ENCODE measurements around the gene THAP5. TPM values are rescaled to one million over a fixed set of nuclear protein-coding genes. Genes with fewer than 3 reads are reported as not detected.

The THAP5 gene
- total and polyA plus RNA-seq, 2 donors (not counting 3 experiments of a cell fraction or from before 2014, with no cell fraction given) = 2.5 to 14.1 TPM

DNA sequence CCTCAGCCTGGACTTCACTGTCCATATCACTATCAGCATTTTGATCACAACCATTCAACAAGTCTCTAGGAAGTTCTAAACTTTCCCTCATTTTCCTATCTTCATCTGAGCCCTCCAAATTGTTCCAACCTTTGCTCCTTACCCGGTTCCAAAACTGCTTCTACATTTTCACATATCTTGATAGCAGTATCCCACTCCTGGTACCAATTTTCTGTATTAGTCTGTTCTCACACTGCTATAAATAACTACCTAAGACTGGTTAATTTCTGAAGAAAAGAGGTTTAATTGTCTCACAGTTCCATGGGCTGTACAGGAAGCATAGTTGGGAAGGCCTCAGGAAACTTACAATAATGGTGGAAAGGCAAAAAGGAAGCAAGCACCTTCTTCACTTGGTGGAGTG is 11.9 kb downstream of the THAP5 start:
- H3K4me3 ChIP-seq (replicated peaks in 1 of 3; ENCODE audit: insufficient read depth in 1 of 3, low read depth in 1 of 3, low read length in 3 of 3) = no peak overlapping the region
- no peak overlapping the region for H2AFZ ChIP-seq (ENCODE audit: low read depth, low read length)
- dilution Hi-C loops (cut with MboI; ENCODE audit: extremely low pct_ligation_motif_present, low sequenced_read_pairs) (no loop called here), intact Hi-C loops (cut with micrococcal nuclease) (no loop called here)
- POLR2A ChIA-PET = no interaction called here
- CTCF ChIA-PET = no interaction called here
- H3K79me2 ChIP-seq (ENCODE audit: control insufficient read depth, insufficient read depth, low read length) = no peaks in the 10 kb centered on the region
- peaks cover 2% of the 10 kb centered on the region for H3K9me3 ChIP-seq (replicated peaks; ENCODE audit: control insufficient read depth, insufficient read depth, low read length)
- no peaks in the 10 kb centered on the region for H3K36me3 ChIP-seq (ENCODE audit: control insufficient read depth in 2 of 2, extremely low read depth in 1 of 2, insufficient read depth in 2 of 2, low read length in 2 of 2)
- no peaks in the 10 kb centered on the region for H3K4me1 ChIP-seq (ENCODE audit: control insufficient read depth, extremely low read depth, insufficient read depth, low read length)
- no peaks in the 10 kb centered on the region for H4K20me1 ChIP-seq (replicated peaks; ENCODE audit: control insufficient read depth, extremely low read depth, insufficient read depth, low read length)
- no peak overlapping the region for H3K9ac ChIP-seq (replicated peaks; ENCODE audit: extremely low read depth, insufficient read depth, low read length)
- no peak overlapping the region for H3K27ac ChIP-seq (ENCODE audit: insufficient read depth, low read depth, low read length)
- TF ChIP-seq FOS (IDR thresholded peaks at IDR 0.05; ENCODE audit: borderline replicate concordance, insufficient read depth, low read length) (no peak), GATA2 (IDR thresholded peaks at IDR 0.05; ENCODE audit: insufficient read depth, insufficient read length, low read depth, low read length) (no peak), EZH2 (IDR thresholded peaks at IDR 0.05; ENCODE audit: borderline replicate concordance, low read depth, low read length, severe bottlenecking) (no peak), POLR2A (IDR thresholded peaks at IDR 0.05; ENCODE audit: low read depth, low read length) (no peak), MYC (IDR thresholded peaks at IDR 0.05; ENCODE audit: low read depth, low read length) (no peak), POLR2AphosphoS5 (IDR thresholded peaks at IDR 0.05; ENCODE audit: insufficient read depth, low read depth, low read length) (no peak)
- TF ChIP-seq, protein P1, sequence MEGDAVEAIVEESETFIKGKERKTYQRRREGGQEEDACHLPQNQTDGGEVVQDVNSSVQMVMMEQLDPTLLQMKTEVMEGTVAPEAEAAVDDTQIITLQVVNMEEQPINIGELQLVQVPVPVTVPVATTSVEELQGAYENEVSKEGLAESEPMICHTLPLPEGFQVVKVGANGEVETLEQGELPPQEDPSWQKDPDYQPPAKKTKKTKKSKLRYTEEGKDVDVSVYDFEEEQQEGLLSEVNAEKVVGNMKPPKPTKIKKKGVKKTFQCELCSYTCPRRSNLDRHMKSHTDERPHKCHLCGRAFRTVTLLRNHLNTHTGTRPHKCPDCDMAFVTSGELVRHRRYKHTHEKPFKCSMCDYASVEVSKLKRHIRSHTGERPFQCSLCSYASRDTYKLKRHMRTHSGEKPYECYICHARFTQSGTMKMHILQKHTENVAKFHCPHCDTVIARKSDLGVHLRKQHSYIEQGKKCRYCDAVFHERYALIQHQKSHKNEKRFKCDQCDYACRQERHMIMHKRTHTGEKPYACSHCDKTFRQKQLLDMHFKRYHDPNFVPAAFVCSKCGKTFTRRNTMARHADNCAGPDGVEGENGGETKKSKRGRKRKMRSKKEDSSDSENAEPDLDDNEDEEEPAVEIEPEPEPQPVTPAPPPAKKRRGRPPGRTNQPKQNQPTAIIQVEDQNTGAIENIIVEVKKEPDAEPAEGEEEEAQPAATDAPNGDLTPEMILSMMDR (IDR thresholded peaks at IDR 0.05; ENCODE audit: extremely low read depth in 1 of 2, insufficient read depth in 1 of 2, low read depth in 1 of 2, low read length in 2 of 2) = no peak
- TF ChIP-seq, protein P2, sequence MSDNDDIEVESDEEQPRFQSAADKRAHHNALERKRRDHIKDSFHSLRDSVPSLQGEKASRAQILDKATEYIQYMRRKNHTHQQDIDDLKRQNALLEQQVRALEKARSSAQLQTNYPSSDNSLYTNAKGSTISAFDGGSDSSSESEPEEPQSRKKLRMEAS (IDR thresholded peaks at IDR 0.05; ENCODE audit: insufficient read depth, insufficient read length) = no peak
- DNase-seq (ENCODE audit: low read depth, low spot score) = no peak
- no peak for FAIRE-seq
- no TSS peak for BruUV-seq (replicated peaks)
- H3K4me2 ChIP-seq (ENCODE audit: insufficient read depth, low read length) = no peak overlapping the region
- no peaks in the 10 kb centered on the region for H3K9me1 ChIP-seq (replicated peaks; ENCODE audit: control insufficient read depth, extremely low read depth, insufficient read depth, low read length)
- no peaks in the 10 kb centered on the region for H3K27me3 ChIP-seq (ENCODE audit: control insufficient read depth in 2 of 2, insufficient read depth in 2 of 2, low read length in 2 of 2)

Data from endothelial cell of umbilical vein (primary cell).